Fibroblast of lung (primary cell): ENCODE data around the gene C3orf49.

Experiments used
- EZH2 ChIP-seq: IDR thresholded peaks from 2 replicates; pipeline ENCODE4 v1.5.1; 2012; ENCODE audit warnings: low read length, control low read depth, mild to moderate bottlenecking; ENCODE audit errors: missing control alignments
- TF ChIP-seq, protein P1 (sequence below), 2 donors: IDR thresholded peaks in 1 of 2; conservative IDR thresholded peaks in 1 of 2; 1 replicate in 1 of 2; 2 replicates in 1 of 2; pipeline ENCODE4 v1.5.1; 2011 to 2012; ENCODE audit warnings: low read length in 2 of 2, control low read depth in 1 of 2, inconsistent platforms in 1 of 2, low read depth in 1 of 2, mild to moderate bottlenecking in 1 of 2

GRCh38 chr3:63867225-63867624 is 48.1 kb downstream of the C3orf49 start:
- TF ChIP-seq, protein P1, sequence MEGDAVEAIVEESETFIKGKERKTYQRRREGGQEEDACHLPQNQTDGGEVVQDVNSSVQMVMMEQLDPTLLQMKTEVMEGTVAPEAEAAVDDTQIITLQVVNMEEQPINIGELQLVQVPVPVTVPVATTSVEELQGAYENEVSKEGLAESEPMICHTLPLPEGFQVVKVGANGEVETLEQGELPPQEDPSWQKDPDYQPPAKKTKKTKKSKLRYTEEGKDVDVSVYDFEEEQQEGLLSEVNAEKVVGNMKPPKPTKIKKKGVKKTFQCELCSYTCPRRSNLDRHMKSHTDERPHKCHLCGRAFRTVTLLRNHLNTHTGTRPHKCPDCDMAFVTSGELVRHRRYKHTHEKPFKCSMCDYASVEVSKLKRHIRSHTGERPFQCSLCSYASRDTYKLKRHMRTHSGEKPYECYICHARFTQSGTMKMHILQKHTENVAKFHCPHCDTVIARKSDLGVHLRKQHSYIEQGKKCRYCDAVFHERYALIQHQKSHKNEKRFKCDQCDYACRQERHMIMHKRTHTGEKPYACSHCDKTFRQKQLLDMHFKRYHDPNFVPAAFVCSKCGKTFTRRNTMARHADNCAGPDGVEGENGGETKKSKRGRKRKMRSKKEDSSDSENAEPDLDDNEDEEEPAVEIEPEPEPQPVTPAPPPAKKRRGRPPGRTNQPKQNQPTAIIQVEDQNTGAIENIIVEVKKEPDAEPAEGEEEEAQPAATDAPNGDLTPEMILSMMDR (conservative IDR thresholded peaks at IDR 0.05 in 1 of 2, IDR thresholded peaks at IDR 0.05 in 1 of 2; ENCODE audit: low read depth in 1 of 2, low read length in 2 of 2): no peak
- no peak for TF ChIP-seq EZH2
